GM19455 (cell line): Measurements from ENCODE around the gene ISYNA1.
"Not testable (repeated sequence)": the region's sequence is repeated elsewhere in the genome, so short reads cannot be mapped to it uniquely, and the experiment has no call there.

Source experiments
- ATAC-seq: cut with Tn5 transposase; IDR thresholded peaks from one replicate; pipeline ENCODE4 v1.9.1; 2021; ENCODE audit not compliant: unreplicated experiment

Gene ISYNA1

GRCh38 chr19:18421371-18421959 is 16.5 kb downstream of the ISYNA1 start:
- no peak for ATAC-seq

GRCh38 chr19:18420930-18421329 is 17.0 kb downstream of the ISYNA1 start:
- ATAC-seq = no peak

- ATAC-seq = no peak
These were observed 18.1 kb downstream of the ISYNA1 start for GRCh38 chr19:18419699-18420460.

GRCh38 chr19:18419195-18419698 is 18.7 kb downstream of the ISYNA1 start, which contains the start of gene SSBP4:
TSS of gene SSBP4 (plus strand) at chr19:18419398. CDS start at chr19:18419649, 251 bp downstream.
- peak; percentile 33 for ATAC-seq

- no peak for ATAC-seq
These were observed 19.3 kb downstream of the ISYNA1 start for GRCh38 chr19:18418483-18419194.

- ATAC-seq = no peak
These were observed 19.9 kb downstream of the ISYNA1 start for GRCh38 chr19:18418029-18418482.

GRCh38 chr19:18417250-18418028 is 20.5 kb downstream of the ISYNA1 start:
- no peak for ATAC-seq

- no peak for ATAC-seq
These were observed 21.1 kb downstream of the ISYNA1 start for GRCh38 chr19:18416778-18417249.

- no peak for ATAC-seq
These were observed 22.6 kb downstream of the ISYNA1 start for GRCh38 chr19:18415178-18415867.

- no peak for ATAC-seq
These were observed 23.3 kb downstream of the ISYNA1 start for GRCh38 chr19:18414504-18415177.

- ATAC-seq = no peak
These were observed 25.2 kb downstream of the ISYNA1 start for GRCh38 chr19:18412610-18413239.

- ATAC-seq = no peak
These were observed 29.9 kb downstream of the ISYNA1 start for GRCh38 chr19:18408053-18408476.

GRCh38 chr19:18406749-18407148 is 31.2 kb downstream of the ISYNA1 start:
- ATAC-seq = no peak

GRCh38 chr19:18405754-18406153 is 32.2 kb downstream of the ISYNA1 start:
- ATAC-seq = not testable (repeated sequence)

GRCh38 chr19:18402455-18403248 is 35.3 kb downstream of the ISYNA1 start:
- ATAC-seq = not testable (repeated sequence)

GRCh38 chr19:18401580-18402112 is 36.3 kb downstream of the ISYNA1 start:
- ATAC-seq = no peak

- ATAC-seq = no peak
These were observed 38.9 kb downstream of the ISYNA1 start for GRCh38 chr19:18399008-18399407.
